ENCODE data around the gene CEP131.

The CEP131 gene

DNA sequence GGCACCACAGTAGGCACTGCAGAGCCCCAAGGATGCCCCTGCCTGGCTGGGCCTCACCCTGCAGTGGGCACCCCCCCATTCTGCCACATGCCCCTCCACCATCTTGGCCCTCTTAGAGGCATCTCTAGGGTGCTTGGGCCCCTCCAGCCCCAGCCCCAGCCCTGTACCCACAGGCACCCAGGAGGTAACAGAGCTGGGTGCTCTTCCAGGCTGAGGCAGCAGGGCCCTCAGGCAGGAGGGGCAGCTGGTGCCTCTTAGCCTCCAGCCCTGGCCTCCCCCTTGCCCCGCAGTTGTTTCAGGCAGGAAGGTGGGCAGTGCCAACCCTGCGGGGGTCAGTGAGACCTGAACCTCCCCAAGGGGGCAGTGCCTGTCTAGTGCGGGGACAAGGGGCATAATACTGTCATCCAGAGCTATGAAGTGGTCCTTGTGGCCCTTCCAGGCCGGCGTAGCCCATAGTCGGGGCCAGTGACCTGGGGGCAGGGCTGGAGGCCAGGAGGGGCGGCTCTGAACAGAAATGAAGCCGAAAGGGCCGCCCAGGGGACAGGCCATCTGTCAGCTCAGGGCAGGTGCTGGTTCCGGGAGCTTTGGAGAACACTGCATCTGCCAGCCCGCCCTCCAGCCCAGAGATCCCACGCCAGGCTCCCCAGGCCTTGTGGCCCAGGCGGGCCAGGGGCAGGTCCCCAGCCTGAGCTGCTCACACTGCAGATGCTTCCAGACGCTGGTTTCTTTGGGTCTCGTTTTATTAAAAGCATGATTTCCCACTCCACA is 51.9 kb downstream of the CEP131 start:
- Mint-ChIP-seq H3K4me3 (no peak overlapping the region), H3K27ac (no peak overlapping the region), H3K4me1 (ENCODE audit: low read depth in 2 of 2) (no peaks in the 10 kb centered on the region), H3K36me3 (ENCODE audit: insufficient read depth) (no peaks in the 10 kb centered on the region), H3K9me3 (no peaks in the 10 kb centered on the region), H3K27me3 (peaks cover 0 to 7% of the 10 kb centered on the region in 2 donors)
- ATAC-seq (replicated peaks) (no peak), DNase-seq (no peak)

DNA sequence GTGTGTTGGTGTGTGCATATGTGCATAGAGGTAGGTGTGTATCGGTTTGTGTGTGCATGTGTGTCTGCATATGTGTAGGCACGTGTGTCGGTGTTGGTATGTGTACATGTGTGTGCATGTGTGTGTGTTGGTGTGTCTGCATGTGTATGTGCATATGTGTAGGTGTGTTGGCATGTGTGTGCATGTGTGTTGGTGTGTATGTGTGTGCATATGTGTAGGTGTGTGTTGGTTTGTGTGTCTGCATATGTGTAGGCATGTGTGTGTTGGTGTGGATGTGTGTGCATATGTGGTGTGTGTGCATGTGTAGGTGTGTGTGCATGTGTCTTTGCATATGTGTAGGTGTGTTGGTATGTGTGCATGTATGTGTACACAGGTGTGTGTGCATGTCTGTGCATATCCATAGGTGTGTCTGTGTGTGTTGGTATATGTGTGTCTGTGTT is 52.9 kb downstream of the CEP131 start:
- Mint-ChIP-seq H3K27me3 (peaks cover 0 to 7% of the 10 kb centered on the region in 2 donors), H3K9me3 (no peaks in the 10 kb centered on the region), H3K36me3 (ENCODE audit: insufficient read depth) (no peaks in the 10 kb centered on the region), H3K4me1 (ENCODE audit: low read depth in 2 of 2) (no peaks in the 10 kb centered on the region), H3K4me3 (no peak overlapping the region), H3K27ac (no peak overlapping the region)
- DNase-seq (no peak), ATAC-seq (replicated peaks) (no peak)

DNA sequence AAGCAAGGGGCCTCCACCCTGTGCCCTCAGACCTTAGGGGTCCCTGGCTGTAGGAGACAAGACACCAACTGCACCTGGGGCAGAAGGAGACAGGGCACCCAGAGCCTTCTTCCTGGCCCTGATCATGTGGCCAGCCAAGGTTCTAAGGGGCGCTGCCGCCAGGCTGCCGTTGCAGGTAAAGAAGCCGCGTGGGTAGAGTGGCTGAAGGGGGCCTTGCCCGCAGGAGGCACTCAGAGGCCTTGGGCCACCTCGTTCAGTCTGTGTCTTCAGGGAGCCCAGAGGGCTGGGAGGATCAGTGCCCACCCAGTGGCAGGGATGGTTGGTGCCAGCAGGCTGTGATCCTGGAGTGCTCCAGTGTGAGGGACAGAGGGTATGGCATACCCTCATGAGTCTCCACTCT is 55.1 kb downstream of the CEP131 start:
- Mint-ChIP-seq H3K27ac (no peak overlapping the region), H3K4me1 (ENCODE audit: low read depth in 2 of 2) (no peaks in the 10 kb centered on the region), H3K4me3 (peak overlapping the region in 1 of 2 donors; percentile 50), H3K27me3 (peaks cover 16 to 29% of the 10 kb centered on the region in 2 donors), H3K36me3 (ENCODE audit: insufficient read depth) (no peaks in the 10 kb centered on the region), H3K9me3 (no peaks in the 10 kb centered on the region)
- DNase-seq (no peak), ATAC-seq (replicated peaks) (no peak)

DNA sequence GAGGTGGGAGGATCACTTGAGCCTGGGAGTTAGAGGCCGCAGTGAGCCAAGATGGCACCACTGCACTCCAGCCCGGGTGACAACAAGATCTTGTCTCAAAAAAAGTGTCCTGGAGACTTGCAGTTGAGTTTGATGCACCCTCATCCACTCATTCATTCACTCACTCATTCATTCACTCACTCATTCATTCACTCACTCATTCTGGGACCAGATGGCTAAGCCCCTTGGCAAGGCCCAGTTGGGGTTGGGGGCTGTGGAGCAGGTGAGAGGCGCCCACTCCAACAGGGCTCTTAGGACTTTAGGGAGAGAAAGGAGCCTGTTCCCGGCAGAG is 55.6 kb downstream of the CEP131 start:
- DNase-seq (no peak), ATAC-seq (replicated peaks) (no peak)
- Mint-ChIP-seq H3K36me3 (ENCODE audit: insufficient read depth) (no peaks in the 10 kb centered on the region), H3K4me1 (ENCODE audit: low read depth in 2 of 2) (no peaks in the 10 kb centered on the region), H3K9me3 (no peaks in the 10 kb centered on the region), H3K27ac (no peak overlapping the region), H3K27me3 (peaks cover 16 to 33% of the 10 kb centered on the region in 2 donors), H3K4me3 (peak overlapping the region in 1 of 2 donors; percentile 64)

DNA sequence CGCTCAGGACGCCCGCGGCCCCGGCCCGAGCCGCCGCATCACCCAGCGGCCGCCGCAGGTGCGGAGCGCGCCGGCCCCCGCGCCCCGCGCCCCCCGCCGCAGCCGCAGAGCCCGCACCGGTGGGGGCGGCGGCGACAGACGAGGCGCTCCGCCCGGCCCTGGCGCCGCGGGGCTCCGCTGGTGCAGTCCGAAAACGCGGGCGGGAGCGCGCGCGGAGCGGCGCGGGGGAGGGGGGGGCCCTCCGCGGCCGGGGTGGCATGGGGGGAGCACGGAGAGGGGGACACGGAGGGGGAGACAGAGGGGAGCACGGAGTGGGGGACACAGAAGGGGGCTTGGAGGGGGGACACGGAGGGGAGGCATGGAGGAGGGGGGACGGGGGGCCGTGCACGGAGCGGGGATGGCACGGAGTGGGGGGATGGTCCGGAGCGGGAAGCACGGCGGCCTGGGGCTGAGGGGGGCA is 56.7 kb downstream of the CEP131 start, which contains the start of gene AATK:
Gene AATK (minus strand): TSS at position 189 of the 460 bp plus-strand sequence. CDS start 229 bp downstream, outside the sequence.
- peak; percentile 33 for ATAC-seq (replicated peaks)
- no peaks in the 10 kb centered on the region for H3K4me1 Mint-ChIP-seq (ENCODE audit: low read depth in 2 of 2)
- no peak within 1 kb of the TSS for H3K27ac Mint-ChIP-seq
- no peak for DNase-seq
- no peaks in the 10 kb centered on the region for H3K36me3 Mint-ChIP-seq (ENCODE audit: insufficient read depth)
- H3K27me3 Mint-ChIP-seq = peaks cover 24 to 40% of the 10 kb centered on the region in 2 donors
- H3K9me3 Mint-ChIP-seq = no peaks in the 10 kb centered on the region
- H3K4me3 Mint-ChIP-seq = peak within 1 kb of the TSS; percentile 58 to 64

DNA sequence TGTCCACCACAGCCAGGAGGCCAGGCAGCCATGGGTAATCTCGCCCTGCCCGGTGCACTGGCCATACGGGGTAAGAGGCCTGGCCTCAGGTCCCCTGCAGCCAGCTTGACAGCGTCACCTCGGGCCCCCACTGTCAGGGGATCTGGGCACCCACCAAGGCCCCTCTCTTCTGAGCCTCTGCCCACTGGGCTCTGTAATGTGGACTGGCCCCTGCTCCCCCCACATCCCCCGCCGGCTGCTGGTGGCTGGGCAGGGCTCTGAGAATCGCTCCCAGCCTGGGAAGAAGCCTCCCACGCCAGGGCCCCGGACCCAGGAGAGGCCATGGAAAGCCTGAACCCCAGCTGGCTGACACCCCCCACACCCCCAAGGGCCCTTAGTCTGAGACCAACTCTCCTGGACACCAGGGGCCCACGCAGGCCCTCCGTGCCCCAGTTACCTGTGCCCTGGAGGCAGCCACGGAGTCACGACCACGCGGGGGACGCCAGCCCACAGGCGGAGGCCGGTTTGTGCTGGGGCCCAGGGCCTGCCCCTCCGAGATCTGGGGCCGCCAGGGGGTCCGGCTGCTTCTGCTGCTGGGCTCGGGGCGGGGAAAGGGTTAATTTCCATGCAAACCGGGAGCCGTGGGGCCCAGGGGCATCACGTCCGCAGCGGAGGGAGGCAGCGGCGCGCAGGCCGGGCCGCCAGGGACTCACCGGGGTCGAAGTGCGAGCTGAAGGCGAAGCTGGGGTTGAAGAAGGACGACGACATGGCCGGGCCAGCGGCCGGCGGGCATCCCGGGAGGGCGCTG is 57.3 kb downstream of the CEP131 start, which contains the start of gene PVALEF:
Gene PVALEF (plus strand): TSS at position 262 of the 787 bp plus-strand sequence. CDS start 15,720 bp downstream, outside the sequence.
- no peak for DNase-seq
- Mint-ChIP-seq H3K27me3 (peaks cover 27 to 46% of the 10 kb centered on the region in 2 donors), H3K4me3 (peak within 1 kb of the TSS; percentile 58 to 64), H3K9me3 (no peaks in the 10 kb centered on the region), H3K27ac (peak within 1 kb of the TSS in 1 of 2 donors; percentile 66), H3K4me1 (ENCODE audit: low read depth in 2 of 2) (no peaks in the 10 kb centered on the region), H3K36me3 (ENCODE audit: insufficient read depth) (no peaks in the 10 kb centered on the region)
- peak; percentile 21 for ATAC-seq (replicated peaks)

DNA sequence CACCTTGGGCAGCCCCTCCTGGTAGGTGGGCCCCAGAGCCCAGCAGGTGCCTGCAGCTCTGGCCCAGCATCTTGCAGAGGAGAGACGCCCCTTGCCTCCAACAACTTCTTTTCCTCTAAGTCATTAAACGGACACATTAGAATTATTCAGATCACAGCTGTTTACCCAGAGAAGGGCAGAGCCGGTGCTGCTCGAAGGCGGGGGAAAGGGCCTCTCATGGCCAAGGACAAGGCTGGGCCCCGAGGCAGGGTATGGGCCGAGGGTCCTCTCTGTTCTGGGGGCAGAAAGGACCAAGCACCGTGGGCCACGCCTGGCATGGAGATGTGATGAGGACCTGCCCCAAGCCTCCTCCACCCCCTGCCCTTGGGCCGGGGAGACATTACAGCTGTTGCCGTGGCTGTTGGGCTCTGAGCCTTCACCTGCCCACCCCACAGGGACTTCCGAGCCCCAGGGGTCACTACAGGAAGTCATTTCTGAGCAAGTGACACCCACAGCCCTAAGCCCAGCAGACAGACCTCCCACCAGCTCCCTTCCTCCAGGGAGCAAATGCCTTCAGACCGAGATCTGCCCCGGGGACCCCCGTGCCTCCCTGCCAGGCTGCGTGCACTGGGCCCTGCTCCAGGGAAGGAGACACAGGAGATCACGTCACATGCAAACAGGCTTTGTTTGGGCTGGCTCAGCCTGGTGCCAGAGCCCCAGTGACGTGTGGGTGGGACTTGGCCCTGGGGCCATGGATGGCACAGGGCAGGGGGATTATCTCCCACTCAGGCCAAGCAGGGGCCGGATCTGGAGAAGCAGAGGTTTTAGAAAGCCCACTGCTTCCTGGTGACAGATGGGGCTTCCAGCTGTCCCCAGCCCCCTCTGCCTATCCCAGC is 58.2 kb downstream of the CEP131 start:
- peak overlapping the region in 1 of 2 donors; percentile 66 for H3K27ac Mint-ChIP-seq
- peaks cover 27 to 48% of the 10 kb centered on the region in 2 donors for H3K27me3 Mint-ChIP-seq
- no peaks in the 10 kb centered on the region for H3K36me3 Mint-ChIP-seq (ENCODE audit: insufficient read depth)
- H3K9me3 Mint-ChIP-seq = no peaks in the 10 kb centered on the region
- ATAC-seq (replicated peaks) (no peak), DNase-seq (no peak)
- no peaks in the 10 kb centered on the region for H3K4me1 Mint-ChIP-seq (ENCODE audit: low read depth in 2 of 2)
- peak overlapping the region in 1 of 2 donors; percentile 56 for H3K4me3 Mint-ChIP-seq

DNA sequence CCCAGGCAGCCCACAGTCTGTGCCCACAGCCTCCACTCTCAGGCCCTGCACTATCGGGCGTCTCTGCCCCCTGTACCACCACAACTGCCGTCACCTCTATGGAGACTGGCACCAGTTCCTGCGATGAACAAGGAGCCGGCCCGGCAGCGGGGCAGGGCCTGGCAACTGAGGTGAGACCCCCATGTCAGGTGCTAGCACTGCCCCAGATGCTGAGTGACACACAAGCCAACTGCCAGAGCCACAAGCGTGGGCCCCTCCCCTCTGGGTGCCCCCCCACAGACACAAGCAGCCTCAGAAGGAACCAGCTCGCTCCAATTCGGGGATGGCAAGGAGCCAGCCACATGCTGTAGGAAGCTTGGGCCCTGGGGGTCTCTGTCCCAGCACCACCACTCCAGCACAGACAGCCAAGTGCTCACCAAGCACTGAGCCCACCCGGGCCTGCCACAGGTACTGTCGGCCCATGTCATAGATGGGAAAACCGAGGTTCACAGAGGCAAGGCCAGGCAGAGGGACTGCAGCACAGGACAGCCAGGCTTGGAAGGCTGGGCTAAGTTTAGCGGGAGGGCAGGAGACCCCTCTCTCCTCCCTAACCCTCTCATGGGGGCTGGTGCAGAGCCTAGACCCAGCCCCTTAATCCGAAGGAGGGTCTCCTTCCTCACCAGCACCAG is 58.9 kb downstream of the CEP131 start:
- no peaks in the 10 kb centered on the region for H3K4me1 Mint-ChIP-seq (ENCODE audit: low read depth in 2 of 2)
- H3K27me3 Mint-ChIP-seq = peaks cover 33 to 54% of the 10 kb centered on the region in 2 donors
- peak overlapping the region in 1 of 2 donors; percentile 66 for H3K27ac Mint-ChIP-seq
- no peak for DNase-seq
- peak overlapping the region in 1 of 2 donors; percentile 56 for H3K4me3 Mint-ChIP-seq
- H3K9me3 Mint-ChIP-seq = no peaks in the 10 kb centered on the region
- no peaks in the 10 kb centered on the region for H3K36me3 Mint-ChIP-seq (ENCODE audit: insufficient read depth)
- no peak for ATAC-seq (replicated peaks)

DNA sequence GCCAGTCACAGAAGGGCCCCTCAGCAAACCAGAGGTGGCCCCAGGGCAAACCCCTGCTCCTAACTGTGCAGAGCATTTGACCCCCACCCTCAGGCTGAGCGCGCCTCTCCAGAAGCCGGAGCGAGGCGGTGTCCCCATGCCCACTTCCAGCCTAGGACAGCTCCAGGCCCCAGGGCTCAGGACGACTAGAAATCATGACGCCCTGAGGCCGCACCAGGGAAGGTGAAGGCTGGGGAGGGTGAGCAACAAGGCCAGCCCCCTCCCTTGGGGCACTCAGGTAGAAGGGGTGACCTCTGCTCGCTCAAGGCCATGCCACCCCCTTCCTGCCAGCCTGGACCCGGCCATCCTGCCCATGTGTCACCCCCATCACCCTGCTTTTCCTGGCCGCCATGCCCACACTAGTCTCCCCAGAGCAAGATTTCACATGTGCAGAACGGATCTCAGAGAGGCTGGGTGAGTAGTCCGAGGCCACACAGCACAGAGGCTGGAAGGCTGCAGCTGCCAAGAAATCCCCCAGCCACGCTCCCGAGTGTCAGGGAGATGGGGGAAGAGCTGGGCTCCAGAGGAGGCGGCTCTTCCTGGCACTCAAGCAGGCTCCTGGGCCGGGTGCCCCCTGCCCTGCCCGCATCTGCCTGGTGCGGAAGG is 59.6 kb downstream of the CEP131 start:
- Mint-ChIP-seq H3K27me3 (peaks cover 34 to 58% of the 10 kb centered on the region in 2 donors), H3K27ac (no peak overlapping the region), H3K9me3 (no peaks in the 10 kb centered on the region), H3K36me3 (ENCODE audit: insufficient read depth) (no peaks in the 10 kb centered on the region), H3K4me1 (ENCODE audit: low read depth in 2 of 2) (no peaks in the 10 kb centered on the region), H3K4me3 (no peak overlapping the region)
- ATAC-seq (replicated peaks) (no peak), DNase-seq (no peak)

DNA sequence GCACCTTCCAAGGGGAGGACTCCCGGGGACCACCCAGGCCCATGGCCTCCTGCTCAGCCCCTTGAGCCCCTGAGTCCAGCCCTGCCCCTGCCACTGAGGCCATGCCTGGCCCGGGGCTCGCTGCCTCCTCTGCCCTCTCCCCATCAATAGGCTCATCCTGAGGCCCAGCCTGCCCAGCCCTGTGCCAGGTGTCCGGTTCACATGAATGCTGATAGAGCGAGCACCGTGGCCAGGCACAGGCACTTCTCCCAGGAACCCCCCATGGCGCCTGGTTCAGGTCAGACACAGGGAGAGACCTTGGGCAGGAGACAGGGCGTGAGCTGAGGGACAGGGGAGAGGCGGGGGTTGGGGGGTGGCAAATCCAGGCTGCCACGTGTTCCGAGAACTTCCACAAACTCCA is 60.3 kb downstream of the CEP131 start:
- ATAC-seq (replicated peaks) (no peak), DNase-seq (no peak)
- Mint-ChIP-seq H3K27ac (no peak overlapping the region), H3K9me3 (no peaks in the 10 kb centered on the region), H3K36me3 (ENCODE audit: insufficient read depth) (no peaks in the 10 kb centered on the region), H3K4me1 (ENCODE audit: low read depth in 2 of 2) (no peaks in the 10 kb centered on the region), H3K27me3 (peaks cover 34 to 58% of the 10 kb centered on the region in 2 donors), H3K4me3 (no peak overlapping the region)

DNA sequence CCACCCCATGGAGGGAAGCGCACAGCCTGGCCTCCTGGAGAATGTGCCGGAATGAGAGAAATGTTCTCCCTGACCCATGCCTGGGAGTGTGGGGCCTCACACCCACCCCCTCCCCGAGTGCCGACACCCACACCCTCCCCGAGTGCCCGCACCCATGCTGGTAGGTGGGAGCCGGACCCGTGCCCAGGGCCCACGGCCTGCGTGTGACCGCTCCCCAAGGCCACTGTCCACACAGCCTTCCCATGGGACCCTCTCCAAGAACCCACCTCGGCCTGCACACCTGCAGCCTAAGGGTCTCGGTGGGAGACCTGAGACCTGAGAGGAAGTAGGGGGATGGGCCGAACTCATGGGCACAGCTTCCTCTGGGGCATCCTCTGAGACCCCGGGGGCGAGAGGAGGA is 60.8 kb downstream of the CEP131 start:
- no peak overlapping the region for H3K4me3 Mint-ChIP-seq
- DNase-seq (no peak), ATAC-seq (replicated peaks) (no peak)
- peaks cover 34 to 53% of the 10 kb centered on the region in 2 donors for H3K27me3 Mint-ChIP-seq
- H3K36me3 Mint-ChIP-seq (ENCODE audit: insufficient read depth) = no peaks in the 10 kb centered on the region
- H3K4me1 Mint-ChIP-seq (ENCODE audit: low read depth in 2 of 2) = no peaks in the 10 kb centered on the region
- H3K27ac Mint-ChIP-seq = no peak overlapping the region
- H3K9me3 Mint-ChIP-seq = no peaks in the 10 kb centered on the region

DNA sequence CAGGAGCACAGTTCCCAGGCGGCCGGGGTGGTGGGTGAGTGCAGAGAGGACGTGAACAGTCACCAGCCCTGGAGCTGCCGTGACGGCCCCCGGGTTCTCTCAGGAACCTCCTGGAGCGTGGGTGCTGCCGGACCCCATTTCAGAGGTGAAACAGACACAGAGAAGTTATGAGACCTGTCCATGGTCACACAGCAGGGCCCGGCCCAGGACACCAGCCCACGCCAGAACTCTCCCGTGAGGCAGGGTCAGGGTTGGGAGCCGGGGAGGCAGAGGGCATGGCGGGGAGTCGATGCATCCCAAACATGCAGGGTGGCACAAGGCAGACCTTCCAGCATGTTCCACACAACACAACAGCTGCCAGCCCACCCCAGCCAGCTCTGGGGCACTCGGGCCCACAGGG is 61.2 kb downstream of the CEP131 start:
- ATAC-seq (replicated peaks) = no peak
- no peaks in the 10 kb centered on the region for H3K36me3 Mint-ChIP-seq (ENCODE audit: insufficient read depth)
- no peak overlapping the region for H3K27ac Mint-ChIP-seq
- no peak for DNase-seq
- peaks cover 34 to 50% of the 10 kb centered on the region in 2 donors for H3K27me3 Mint-ChIP-seq
- no peaks in the 10 kb centered on the region for H3K9me3 Mint-ChIP-seq
- H3K4me1 Mint-ChIP-seq (ENCODE audit: low read depth in 2 of 2) = no peaks in the 10 kb centered on the region
- H3K4me3 Mint-ChIP-seq = no peak overlapping the region
